Astrocyte of the spinal cord (primary cell): ENCODE results near the gene DNAH3.

Source experiments
- DNase-seq: peaks from one replicate; pipeline ENCODE4 v3.0.0; 2011; ENCODE audit warnings: low read depth, low spot score
- H3K4me3 ChIP-seq: 2 replicates; pipeline ENCODE4 v1.5.1; 2011; ENCODE audit warnings: low read depth, mild to moderate bottlenecking, low read length, moderate library complexity
- in situ Hi-C: cut with HindIII; loops from 2 replicates; pipeline ENCODE4 v1.10.0; 2017; ENCODE audit warnings: low sequenced_read_pairs
- TF ChIP-seq, protein P1 (sequence below): IDR thresholded peaks from 2 replicates; pipeline ENCODE4 v1.5.1; 2012; ENCODE audit warnings: low read depth, mild to moderate bottlenecking, low read length, inconsistent platforms

Gene DNAH3

DNA sequence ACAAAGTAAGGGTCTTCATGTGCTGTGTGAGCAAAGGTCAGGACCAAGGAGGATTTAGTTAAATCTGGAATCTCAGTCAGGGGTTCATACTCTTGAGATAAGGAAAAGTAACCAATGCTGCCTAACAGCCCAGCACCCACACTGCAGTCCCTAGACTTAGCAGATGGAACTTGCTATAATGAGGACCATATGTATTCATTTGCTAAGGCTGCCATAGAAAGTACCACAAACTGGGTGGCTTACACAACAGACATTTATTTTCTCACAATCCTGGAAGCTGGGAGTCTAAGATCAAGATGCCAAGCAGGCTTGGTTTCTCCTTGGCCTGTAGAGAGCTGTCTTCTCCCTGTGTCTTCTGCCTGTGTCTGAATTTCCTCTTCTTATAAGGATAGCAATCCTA, 40.0 kb upstream of the DNAH3 start:
- in situ Hi-C loops: no loop called here
- DNase-seq: peak; percentile 6
- no peak overlapping the region for H3K4me3 ChIP-seq
- TF ChIP-seq, protein P1, sequence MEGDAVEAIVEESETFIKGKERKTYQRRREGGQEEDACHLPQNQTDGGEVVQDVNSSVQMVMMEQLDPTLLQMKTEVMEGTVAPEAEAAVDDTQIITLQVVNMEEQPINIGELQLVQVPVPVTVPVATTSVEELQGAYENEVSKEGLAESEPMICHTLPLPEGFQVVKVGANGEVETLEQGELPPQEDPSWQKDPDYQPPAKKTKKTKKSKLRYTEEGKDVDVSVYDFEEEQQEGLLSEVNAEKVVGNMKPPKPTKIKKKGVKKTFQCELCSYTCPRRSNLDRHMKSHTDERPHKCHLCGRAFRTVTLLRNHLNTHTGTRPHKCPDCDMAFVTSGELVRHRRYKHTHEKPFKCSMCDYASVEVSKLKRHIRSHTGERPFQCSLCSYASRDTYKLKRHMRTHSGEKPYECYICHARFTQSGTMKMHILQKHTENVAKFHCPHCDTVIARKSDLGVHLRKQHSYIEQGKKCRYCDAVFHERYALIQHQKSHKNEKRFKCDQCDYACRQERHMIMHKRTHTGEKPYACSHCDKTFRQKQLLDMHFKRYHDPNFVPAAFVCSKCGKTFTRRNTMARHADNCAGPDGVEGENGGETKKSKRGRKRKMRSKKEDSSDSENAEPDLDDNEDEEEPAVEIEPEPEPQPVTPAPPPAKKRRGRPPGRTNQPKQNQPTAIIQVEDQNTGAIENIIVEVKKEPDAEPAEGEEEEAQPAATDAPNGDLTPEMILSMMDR: no peak

DNA sequence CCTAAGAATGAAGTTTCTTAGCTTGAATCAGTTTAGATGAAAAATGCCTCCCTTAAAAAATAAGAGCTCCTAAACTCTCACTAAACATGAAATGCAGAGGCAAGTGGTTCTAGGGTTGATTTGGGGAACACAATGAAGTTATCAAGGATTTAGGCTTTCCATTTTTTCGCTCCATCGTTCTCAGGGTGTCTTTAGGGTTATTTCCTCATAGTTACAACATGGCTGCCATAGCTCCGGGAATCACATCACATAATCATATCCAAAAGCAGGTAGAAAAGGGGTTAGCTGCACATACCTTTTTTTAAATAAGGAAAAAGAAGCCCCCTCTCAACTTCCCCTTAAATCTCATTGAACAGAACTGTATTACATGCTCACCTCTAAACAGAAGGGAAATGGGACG, 39.4 kb upstream of the DNAH3 start:
- in situ Hi-C loops: no loop called here
- TF ChIP-seq, protein P1: no peak
- DNase-seq: no peak
- H3K4me3 ChIP-seq: no peak overlapping the region

DNA sequence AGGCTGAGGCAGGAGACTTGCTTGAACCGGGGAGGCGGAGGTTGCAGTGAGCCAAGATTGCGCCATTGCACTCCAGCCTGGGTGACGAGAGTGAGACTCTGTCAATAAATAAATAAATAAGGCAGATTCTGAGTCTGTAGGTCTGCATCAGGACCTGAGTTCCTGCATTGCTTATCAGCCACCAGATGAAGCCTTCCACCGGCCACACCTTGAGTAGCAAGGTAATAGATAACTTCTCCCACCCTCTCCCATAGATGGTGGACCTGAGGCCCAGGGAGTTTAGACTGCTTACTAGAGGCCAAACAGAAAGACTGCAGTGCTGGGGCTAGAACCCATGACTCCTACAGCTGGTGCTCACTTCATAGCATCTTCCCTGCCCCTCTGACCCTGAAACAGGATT, 38.7 kb upstream of the DNAH3 start:
- no peak for DNase-seq

GRCh38 chr16:21186326-21186691, 35.7 kb upstream of the DNAH3 start:
- no peak overlapping the region for H3K4me3 ChIP-seq
- no peak for DNase-seq

More for the DNA sequence above, 38.7 kb upstream of the DNAH3 start:
- TF ChIP-seq, protein P1: no peak
- H3K4me3 ChIP-seq: no peak overlapping the region
- in situ Hi-C loops: loop anchor here (10.0 kb wide), 1 partner anchor 115 kb away; no protein-coding TSS in a partner anchor

DNA sequence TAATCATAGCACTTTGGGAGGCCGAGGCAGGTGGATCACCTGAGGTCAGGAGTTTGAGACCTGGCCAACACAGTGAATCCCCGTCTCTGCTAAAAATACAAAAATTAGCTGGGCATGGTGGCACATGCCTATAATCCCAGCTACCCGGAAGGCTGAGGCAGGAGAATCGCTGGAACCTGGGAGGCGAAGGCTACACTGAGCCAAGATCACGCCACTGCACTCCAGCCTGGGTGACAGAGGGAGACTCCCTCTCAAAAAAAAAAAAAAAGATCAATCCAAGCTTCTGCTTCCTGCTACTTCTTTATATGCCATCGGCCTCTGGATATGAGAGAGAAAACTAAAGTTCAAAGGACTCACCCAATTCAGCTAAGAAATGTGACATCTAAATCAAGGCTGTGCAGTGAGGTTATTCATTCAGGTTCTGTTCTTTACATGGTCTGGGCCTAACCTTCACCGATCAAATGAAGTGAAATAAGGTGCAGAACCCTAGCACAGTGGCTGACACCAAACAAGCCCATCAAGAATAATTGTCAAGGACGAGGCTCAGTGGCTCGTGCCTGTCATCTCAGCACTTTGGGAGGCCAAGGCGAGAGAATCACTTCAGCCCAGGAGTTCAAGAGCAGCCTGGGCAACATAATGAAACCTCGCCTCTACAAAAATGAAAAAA, 35.1 kb upstream of the DNAH3 start:
- DNase-seq: no peak
- TF ChIP-seq, protein P1: no peak
- in situ Hi-C loops: loop anchor here (10.0 kb wide), 1 partner anchor 119 kb away; no protein-coding TSS in a partner anchor
- no peak overlapping the region for H3K4me3 ChIP-seq

More at GRCh38 chr16:21186326-21186691, 35.7 kb upstream of the DNAH3 start:
- TF ChIP-seq, protein P1: no peak
- in situ Hi-C loops: loop anchor here (10.0 kb wide), 1 partner anchor 118 kb away; no protein-coding TSS in a partner anchor

DNA sequence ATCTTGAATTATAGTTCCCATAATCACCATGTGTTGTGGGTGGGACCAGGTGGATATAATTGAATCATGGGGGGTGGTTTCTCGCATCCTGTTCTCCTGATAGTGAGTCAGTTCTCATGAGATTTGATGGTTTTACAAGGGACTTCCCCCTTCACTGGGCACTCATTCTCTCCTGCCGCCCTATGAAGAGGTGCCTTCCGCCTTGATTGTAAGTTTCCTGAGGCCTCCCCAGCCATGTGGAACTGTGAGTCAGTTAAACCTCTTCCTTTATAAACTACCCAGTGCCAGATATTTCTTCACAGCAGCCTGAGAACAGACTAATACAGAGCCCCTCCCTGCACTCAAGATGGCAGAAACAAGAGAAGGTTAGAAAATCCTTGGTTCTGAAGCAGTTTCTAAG, 34.2 kb upstream of the DNAH3 start:
- in situ Hi-C loops: loop anchor here (10.0 kb wide), 1 partner anchor 120 kb away; no protein-coding TSS in a partner anchor
- DNase-seq: no peak
- H3K4me3 ChIP-seq: no peak overlapping the region
- TF ChIP-seq, protein P1: no peak
